ENCODE data around the gene GAPDH.
"Not testable (repeated sequence)": the region's sequence is repeated elsewhere in the genome, so short reads cannot be mapped to it uniquely, and the experiment has no call there.

GAPDH gene

DNA sequence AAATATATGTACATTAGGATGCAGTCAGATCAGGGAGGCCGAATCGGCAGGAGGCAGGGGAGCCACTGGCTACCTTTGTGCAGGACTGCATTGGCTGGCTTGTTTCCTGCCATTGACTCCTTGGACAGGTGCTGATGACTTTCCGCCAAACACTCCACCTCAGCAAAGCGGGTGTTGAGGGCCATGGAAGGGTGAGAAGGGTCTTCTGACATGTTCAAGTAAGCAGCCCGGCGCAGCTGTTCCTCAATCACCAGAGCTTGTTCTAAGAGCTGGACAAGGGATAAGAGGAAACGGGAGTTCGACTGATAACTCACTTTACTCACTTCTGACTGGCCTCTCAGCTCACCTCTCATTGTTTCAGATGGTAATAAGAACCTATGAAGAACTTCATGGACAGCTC, 38.7 kb downstream of the GAPDH start:
- peaks cover 96% of the 10 kb centered on the region for H3K36me3 Mint-ChIP-seq (ENCODE audit: low read depth)

DNA sequence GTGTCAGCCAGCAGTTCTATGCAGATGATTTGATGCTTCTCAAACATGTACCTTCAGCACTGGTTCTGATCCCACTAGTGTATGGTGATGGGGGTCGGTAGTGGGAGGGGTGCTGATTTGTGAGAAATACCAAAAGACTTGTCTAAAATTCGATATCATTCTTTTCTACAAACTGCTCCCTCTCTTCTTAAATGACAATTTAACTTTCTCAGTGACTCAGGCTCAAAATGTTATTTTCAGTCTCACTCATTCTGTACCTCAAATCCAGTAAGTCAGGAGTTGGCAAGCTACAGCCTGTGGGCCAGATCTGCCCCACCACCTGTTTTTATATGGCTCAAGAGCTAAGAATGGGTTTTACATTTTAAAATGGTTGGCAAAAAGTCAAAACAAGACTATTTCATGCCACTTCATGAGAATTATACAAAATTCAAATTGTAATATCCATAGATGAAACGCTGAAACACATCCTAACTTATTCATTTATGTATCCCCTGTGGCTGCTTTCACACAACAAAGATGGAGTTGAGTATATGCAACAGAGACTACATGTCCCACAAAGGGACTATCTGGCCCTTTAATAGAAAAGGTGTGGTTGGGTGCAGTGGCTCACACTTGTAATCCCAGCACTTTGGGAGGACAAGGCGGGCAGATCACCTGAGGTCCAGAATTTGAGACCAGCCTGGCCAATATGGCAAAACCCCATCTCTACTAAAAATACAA, 40.4 kb downstream of the GAPDH start:
- Mint-ChIP-seq H3K4me1 (ENCODE audit: low read depth) (peaks cover 9% of the 10 kb centered on the region), H3K4me3 (no peak overlapping the region)
- intact Hi-C loops (cut with micrococcal nuclease) = no loop called here

More for the DNA sequence above, 38.7 kb downstream of the GAPDH start:
- Mint-ChIP-seq H3K9me3 (no peaks in the 10 kb centered on the region), H3K4me3 (no peak overlapping the region), H3K27me3 (no peaks in the 10 kb centered on the region), H3K27ac (no peak overlapping the region), H3K4me1 (ENCODE audit: low read depth) (peaks cover 21% of the 10 kb centered on the region)
- intact Hi-C loops (cut with micrococcal nuclease) = no loop called here

DNA sequence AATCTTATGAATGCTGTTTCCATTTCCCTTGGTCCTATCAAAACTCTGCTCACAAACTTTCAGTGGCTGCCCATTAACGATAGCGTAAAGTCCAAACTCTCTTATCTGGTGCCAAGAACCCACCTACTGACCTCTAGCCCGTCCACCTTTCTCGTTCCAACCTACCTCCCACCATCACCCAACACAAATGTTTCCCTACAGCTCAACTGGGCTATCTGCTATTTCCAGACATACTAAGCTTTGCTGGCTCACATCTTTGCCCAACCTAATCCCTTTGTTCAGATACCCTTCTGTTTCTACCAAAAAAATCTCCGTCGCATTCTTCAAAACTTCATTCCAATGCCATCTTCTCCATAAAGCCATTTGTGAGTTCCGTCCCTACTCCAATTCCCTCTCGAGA, 41.3 kb downstream of the GAPDH start:
- H3K27ac Mint-ChIP-seq = no peak overlapping the region
- no peaks in the 10 kb centered on the region for H3K4me1 Mint-ChIP-seq (ENCODE audit: low read depth)
- no peaks in the 10 kb centered on the region for H3K9me3 Mint-ChIP-seq
- intact Hi-C loops (cut with micrococcal nuclease) = no loop called here
- H3K27me3 Mint-ChIP-seq = no peaks in the 10 kb centered on the region
- peaks cover 100% of the 10 kb centered on the region for H3K36me3 Mint-ChIP-seq (ENCODE audit: low read depth)
- no peak overlapping the region for H3K4me3 Mint-ChIP-seq

More for the DNA sequence above, 40.4 kb downstream of the GAPDH start:
- Mint-ChIP-seq H3K27ac (no peak overlapping the region), H3K9me3 (no peaks in the 10 kb centered on the region), H3K27me3 (no peaks in the 10 kb centered on the region), H3K36me3 (ENCODE audit: low read depth) (peaks cover 100% of the 10 kb centered on the region)

DNA sequence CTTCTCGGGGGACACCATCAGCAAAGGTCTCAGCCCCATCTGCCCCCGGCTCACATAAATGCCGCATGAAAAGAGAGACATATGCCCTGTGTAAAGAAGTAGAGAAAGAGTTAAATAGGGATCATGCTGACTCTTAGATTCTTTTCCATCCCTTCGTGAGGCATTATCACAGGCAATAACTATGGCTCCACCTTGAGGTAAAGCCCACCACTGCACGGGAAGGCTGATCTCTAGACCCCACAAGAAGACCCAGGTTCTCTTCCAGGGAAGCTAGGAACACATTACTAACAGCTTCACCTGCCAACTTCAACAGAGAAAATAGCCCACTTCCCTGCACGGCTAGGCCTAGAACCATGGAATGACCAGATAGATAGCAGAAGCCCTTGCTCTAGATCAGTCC, 47.9 kb downstream of the GAPDH start:
- intact Hi-C loops (cut with micrococcal nuclease) = no loop called here

DNA sequence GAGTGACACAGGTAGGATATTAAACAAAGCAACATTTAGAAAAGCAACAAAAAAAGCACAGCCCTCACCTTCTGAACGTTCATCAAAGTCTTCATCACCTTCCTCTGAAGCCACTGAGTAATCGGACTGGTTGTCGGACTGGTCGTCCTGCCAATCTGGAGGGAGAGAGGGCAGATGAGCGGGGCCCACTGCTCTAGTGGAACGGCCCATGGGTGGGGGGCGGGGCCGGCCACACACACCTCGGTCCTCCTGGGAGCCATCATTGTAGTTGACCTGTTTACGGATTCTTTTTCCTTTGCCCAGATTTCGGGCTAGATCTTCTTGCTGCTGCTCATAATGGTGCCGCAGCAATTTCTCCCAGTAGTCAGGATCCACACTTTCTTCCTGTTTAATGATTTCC, 48.6 kb downstream of the GAPDH start:
- intact Hi-C loops (cut with micrococcal nuclease) = no loop called here
- peaks cover 6% of the 10 kb centered on the region for H3K4me1 Mint-ChIP-seq (ENCODE audit: low read depth)
- H3K4me3 Mint-ChIP-seq = no peak overlapping the region
- H3K9me3 Mint-ChIP-seq = no peaks in the 10 kb centered on the region
- no peaks in the 10 kb centered on the region for H3K27me3 Mint-ChIP-seq
- H3K27ac Mint-ChIP-seq = peak overlapping the region; percentile 21
- peaks cover 100% of the 10 kb centered on the region for H3K36me3 Mint-ChIP-seq (ENCODE audit: low read depth)

More for the DNA sequence above, 47.9 kb downstream of the GAPDH start:
- Mint-ChIP-seq H3K9me3 (no peaks in the 10 kb centered on the region), H3K4me3 (no peak overlapping the region), H3K27me3 (no peaks in the 10 kb centered on the region), H3K4me1 (ENCODE audit: low read depth) (peaks cover 6% of the 10 kb centered on the region), H3K36me3 (ENCODE audit: low read depth) (peaks cover 100% of the 10 kb centered on the region), H3K27ac (no peak overlapping the region)

DNA sequence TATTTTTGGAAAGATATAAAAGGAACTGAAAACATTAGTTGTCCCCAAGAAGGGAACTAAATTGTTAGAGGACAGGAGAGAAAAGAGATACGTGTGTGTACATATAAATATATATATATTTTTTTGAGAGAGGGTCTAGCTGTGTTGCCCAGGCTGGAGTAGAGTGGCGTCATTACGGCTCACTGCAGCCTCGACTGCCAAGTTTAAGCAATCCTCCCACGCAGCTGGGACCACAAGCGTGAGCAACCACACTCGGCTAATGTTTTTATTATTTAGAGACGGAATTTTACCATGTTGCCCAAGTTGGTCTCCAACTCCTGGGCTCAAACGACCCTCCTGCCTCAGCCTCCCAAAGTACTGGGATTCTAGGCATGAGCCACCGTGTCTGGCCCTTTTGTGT, 50.0 kb downstream of the GAPDH start:
- H3K4me1 Mint-ChIP-seq (ENCODE audit: low read depth) = peaks cover 6% of the 10 kb centered on the region
- no peak overlapping the region for H3K27ac Mint-ChIP-seq
- no peak overlapping the region for H3K4me3 Mint-ChIP-seq
- H3K36me3 Mint-ChIP-seq (ENCODE audit: low read depth) = peaks cover 100% of the 10 kb centered on the region
- H3K9me3 Mint-ChIP-seq = no peaks in the 10 kb centered on the region
- H3K27me3 Mint-ChIP-seq = no peaks in the 10 kb centered on the region
- intact Hi-C loops (cut with micrococcal nuclease) = no loop called here

DNA sequence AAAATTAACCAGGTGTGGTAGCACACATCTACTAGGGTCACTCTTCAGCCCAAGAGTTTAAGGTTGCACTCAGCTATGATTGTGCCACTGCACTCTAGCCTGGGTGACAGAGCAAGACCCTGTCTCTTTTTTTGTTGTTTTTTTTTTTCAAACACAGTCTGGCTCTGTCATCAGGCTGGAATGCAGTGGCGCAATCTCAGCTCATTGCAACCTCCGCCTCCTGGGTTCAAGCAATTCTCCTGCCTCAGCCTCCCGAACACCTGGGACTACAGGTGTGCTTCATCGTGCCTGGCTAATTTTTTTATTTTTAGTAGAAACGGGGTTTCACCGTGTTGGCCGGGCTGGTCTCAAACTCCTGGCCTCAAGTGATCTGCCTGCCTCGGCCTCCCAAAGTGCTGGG, 52.3 kb downstream of the GAPDH start:
- H3K4me1 Mint-ChIP-seq (ENCODE audit: low read depth); H3K27me3 Mint-ChIP-seq; H3K27ac Mint-ChIP-seq; intact Hi-C loops (cut with micrococcal nuclease); H3K9me3 Mint-ChIP-seq; H3K4me3 Mint-ChIP-seq: not testable (repeated sequence)
- peaks cover 100% of the 10 kb centered on the region for H3K36me3 Mint-ChIP-seq (ENCODE audit: low read depth)

Data from dendritic cell treated with granulocyte-macrophage colony-stimulating factor and Interleukin-4, amounts not matched to agents 40 ng/mL and 50 ng/mL, for 4 days (primary cell).